GM18499 (cell line): ENCODE measurements around the gene RPEL1.
"Not testable (repeated sequence)": the region's sequence is repeated elsewhere in the genome, so short reads cannot be mapped to it uniquely, and the experiment has no call there.

Experiments
- ATAC-seq: cut with Tn5 transposase; IDR thresholded peaks from one replicate; pipeline ENCODE4 v1.9.1; 2021; ENCODE audit warnings: moderate number of reproducible peaks; ENCODE audit not compliant: insufficient read depth, unreplicated experiment

RPEL1 gene

GRCh38 chr10:103232772-103233488, 12.8 kb upstream of the RPEL1 start:
- no peak for ATAC-seq

GRCh38 chr10:103235775-103236174, 9.9 kb upstream of the RPEL1 start:
- ATAC-seq: no peak

GRCh38 chr10:103238506-103239252, 7.0 kb upstream of the RPEL1 start:
- ATAC-seq: no peak

DNA sequence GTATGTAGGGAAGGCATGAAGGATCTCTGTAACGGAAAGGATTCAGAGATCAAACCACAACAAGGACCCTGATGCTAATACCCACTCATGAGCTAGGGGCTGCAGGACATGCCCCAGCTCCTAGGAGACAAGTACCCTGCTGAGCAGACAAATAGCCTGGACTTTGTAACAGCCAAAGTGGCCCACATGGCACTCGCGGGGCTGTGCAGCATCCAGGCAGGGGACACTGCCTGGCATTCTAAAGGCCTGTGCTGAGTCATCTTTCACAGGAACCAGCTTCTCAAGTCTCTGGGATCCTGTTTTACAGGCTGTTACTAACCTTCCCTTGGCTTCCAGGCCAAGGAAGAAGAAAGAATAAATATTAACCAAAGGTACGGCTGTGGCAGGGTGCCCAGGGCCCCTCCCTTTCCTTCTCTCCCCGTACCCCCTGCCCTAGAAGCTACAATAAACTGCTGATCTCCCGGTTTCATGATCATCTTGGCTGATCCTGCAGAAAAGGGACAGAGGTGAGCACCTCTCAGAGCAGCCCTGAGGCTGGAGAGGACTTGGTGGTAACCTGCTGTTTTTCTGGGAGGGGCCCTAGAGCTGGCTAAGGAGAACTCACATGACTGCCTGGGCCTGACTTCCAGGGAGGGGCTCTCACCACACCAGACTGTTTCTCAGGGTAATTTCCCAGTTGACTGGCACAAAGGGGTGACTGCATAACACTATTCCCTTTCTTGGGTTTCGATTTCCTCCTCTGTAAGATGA, 4.2 kb upstream of the RPEL1 start:
- ATAC-seq: no peak

DNA sequence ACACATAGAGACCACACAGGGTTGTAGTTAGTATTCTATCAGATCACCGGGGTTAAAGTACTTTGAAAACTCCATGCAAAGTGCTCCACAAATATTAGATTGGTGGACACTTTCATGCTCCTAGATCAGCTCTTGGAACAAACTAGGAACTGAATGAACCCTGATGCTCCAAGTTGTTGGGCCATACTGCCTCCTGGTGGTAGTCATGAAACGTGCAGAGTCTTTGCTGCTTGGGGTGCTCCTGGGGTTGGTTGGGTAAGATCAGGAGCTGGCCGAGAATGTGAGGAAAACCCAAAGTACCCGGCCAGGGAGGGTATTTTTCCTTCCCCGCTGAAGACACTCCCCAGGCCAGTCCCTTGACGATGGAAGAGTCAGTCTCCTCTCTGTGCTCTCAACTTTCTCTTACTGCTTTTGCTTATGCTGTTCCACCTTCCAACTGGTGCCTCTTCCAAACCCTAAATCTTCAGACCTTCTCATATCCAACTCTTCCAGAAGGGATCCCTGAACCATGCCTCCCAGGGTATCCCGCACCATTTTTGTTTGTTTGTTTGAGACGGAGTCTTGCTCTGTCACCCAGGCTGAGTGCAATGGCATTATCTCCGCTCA, 918 bp upstream of the RPEL1 start:
- ATAC-seq: no peak

- no peak for ATAC-seq
Observed at GRCh38 chr10:103246324-103246723, 637 bp downstream of the RPEL1 start.

DNA sequence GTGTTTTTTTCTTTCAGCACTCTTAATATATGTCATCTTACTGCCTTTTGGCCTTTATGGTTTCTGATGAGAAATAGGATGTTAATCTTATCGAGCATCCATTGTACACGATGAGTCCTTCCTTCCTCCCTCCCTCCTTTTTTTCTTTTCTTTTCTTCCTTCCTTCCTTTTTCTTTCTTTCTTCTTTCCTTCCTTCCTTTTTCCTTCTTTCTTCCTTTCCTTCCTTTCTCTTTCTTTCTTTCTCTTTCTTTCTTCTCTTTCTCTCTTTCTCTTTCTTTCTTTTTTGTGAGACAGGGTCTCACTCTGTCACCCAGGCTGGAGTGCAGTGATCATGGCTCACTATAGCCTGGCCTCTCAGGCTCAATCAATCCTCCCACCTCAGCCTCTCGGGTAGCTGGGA, 8.4 kb downstream of the RPEL1 start:
- ATAC-seq: no peak

- ATAC-seq: no peak
Observed at GRCh38 chr10:103254538-103255325, 9.0 kb downstream of the RPEL1 start.

DNA sequence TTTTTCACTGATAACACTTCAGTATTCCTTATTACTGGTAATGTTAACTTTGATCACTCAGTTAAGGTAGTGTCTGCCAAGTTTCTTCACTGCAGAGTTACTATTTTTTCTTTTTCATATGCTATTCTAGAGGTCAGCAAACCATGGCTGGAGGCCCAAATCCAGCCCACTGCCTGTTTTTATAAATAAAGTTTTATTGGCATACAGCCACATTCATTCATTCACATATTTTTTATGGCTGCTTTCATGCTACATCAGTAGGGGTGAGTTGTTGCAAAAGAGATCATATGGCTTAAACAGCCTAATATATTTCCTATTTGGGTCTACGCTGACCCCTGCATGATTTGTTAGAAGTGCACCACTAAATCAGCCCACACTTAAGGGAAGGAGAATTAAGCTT, 10.9 kb downstream of the RPEL1 start:
- ATAC-seq: no peak

GRCh38 chr10:103257812-103258211, 12.1 kb downstream of the RPEL1 start:
- ATAC-seq: no peak

GRCh38 chr10:103258928-103259327, 13.2 kb downstream of the RPEL1 start:
- ATAC-seq: not testable (repeated sequence)

DNA sequence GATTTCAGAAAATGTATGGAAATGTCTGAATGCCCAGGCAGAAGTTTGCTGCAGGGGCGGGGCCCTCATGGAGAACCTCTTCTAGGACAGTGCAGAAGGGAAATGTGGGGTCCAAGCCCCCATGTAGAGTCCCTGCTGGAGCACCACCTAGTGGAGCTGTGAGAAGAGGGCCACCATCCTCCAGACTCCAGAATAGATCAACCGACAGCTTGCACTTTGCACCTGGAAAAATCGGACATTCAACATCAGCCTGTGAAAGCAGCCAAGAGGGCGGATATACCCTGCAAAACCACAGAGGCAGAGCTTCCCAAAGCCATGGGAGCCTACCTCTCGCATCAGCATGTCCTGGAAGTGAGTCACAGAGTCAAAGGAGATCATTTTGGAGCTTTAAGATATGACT, 14.3 kb downstream of the RPEL1 start:
- ATAC-seq: no peak

GRCh38 chr10:103262229-103262628, 16.5 kb downstream of the RPEL1 start:
- ATAC-seq: no peak

- ATAC-seq: no peak
Observed at GRCh38 chr10:103265717-103266329, 20.1 kb downstream of the RPEL1 start.

DNA sequence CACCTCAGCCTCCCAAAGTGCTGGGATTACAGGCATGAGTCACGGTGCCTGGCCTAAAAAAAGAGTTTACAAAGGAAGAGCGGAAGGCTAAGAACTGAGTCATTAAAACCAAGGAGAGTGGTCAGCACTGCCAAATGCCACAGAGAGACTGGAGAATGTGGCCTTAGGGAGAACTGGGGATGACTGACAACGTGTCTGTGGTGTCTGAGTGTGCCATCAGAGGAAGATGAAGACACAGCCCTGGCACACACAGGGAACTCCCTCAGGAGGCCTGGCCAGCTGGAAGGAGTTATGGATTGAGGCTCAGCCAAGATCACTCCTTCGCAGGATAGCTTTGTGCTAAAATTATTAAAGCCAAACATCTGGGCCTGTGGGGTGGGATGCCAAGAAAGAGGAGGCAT, 27.4 kb downstream of the RPEL1 start:
- ATAC-seq: no peak

DNA sequence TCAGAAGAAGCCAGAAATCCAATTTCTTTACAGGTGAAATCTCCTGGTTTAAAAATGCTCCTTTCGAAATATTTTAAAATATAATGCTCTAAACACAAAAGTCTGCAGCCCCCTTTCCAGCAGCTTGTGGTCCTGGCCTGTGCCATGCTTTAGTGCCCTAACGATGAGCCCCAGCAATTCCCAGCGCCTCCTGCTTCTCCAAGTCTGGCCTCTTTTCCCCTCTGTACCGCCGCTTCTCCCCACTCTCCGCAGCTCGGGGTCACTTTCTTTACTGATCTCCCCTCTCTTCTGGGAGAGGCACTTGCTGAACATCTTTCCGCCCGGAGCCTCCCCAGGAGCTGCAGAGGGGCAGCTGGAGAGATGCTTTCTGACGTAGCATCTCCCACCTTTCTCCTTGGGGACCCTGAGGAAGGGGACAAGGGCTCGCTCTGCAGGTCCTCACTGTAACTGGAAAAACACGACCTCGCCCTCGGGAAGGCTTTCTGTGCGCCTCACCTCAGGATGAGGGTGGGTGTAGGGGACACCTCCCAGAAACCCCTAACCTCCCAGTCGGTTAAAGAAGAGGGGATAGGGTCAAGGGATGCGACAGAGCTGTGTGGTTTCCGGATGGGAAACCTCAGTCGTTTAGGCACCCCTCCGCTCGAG, 30.7 kb downstream of the RPEL1 start:
- no peak for ATAC-seq

GRCh38 chr10:103276896-103277712, 31.4 kb downstream of the RPEL1 start, which contains the start of gene INA:
Gene INA, plus strand, starts transcription at chr10:103277138. Its CDS starts 74 bp downstream, at chr10:103277212.
- no peak for ATAC-seq
